ENCODE data around the gene ARHGEF17.

The ARHGEF17 gene

DNA sequence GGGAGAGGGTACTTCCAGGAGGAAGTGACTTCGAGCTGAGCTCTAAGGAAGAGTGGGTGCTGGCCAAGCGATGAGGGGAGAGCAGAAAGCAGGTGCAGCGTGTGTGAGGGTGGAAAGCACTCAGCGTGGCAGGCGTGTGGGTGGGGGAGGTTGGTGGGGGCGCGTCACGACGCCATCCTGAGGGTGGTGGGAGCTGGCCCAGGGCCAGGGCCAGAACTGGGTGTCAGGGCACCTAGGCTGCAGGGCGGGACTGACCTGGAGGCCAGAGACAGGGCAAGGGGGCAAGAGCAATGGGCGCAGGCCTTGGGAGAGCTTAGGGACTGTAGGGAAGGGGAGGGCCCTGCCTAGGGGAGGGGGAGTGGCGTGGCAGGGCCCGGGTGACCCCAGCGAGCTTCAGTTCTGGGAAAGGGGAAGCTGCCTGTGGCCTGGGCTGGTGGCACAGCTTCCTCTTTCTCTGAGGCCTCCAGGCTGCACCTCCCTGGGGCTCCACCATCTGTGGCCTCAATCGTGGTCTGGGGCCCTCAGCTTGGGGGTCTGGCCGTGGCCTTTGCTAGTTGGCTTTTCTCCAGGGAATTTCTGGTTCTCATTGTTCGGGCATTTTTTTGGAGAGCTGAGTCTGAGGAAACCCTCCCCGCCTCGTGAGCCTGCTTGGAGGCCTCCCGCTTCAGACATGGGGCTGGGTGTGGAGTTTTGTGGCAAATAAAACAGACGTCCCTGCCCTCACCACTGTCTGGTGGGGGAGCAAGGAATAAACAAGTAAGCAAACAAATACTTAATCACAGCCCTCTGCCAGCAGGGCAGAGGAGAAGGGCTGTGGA is 77.0 kb downstream of the ARHGEF17 start:
- no peak for DNase-seq

DNA sequence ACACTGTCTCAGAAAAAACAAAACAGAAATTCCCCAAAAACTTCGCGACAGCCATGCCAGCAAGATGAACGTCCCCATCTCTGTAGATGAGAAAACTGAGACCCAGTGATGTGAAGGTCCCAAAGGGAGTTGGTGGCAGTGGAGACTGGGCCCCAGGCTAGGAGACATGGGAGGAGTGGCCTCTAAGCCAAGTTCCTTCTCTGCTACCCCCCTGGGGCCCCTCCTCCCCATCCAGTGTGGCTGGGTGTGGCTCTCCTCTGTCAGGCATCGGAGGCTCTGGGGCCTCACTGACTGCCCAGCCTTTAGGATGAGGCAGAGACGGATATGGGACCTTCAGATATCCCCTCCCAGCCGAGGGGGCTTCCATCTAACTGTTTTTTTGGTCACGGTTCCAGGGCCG is 77.9 kb downstream of the ARHGEF17 start:
- no peak for DNase-seq

DNA sequence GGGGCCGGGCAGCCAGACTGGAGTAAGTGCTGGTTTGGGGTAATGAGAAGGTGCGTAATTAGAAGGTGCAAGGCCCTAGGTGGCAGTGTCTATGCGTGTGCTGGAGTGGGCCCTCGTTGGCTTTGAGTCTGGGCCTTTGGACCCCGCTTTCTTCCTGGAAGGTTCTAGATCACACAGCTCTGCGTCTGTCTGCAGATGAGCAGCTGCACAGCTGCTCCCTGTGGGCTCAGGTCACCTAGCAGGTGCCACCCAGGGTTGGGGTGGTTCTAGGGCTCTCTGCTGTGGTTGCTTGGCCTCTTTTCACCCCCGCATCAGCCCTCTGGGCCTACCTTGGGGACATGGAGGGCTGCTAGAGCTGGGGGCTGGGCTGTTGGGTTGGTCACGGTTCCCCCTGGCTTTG is 78.5 kb downstream of the ARHGEF17 start:
- DNase-seq, result no peak

DNA sequence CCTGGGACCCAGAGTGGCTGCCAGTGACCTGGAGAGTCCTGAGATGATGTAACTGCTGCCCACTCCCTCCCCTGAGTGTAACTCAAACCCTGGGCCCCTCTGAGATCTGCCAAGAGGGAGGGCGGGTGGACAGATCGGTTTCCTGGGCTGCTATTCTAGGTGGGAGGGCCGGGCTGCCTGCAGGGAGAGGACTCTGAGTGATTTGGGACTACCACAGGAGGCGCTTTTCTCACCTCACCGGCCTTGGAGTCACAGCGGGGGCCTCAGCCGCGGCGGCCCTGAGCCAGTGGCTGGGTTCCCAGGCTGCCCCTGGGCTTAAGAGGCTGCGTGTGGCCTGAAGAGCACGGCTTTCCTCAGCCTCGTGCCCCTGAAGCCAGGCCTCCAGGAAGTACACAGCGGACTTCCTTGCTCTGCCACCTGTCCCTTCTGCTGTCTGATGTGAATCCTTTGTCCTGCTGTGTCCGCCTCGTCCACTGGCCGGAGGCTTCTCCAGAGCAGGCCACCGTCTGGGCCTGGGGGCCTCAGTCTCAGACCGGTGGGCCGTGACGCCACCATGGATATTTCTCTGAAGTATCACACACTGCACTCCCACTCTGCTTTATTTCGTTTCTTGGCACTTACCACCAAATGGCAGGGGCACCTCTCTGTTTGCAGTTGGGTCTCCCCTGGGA is 79.7 kb downstream of the ARHGEF17 start:
- DNase-seq, result no peak

DNA sequence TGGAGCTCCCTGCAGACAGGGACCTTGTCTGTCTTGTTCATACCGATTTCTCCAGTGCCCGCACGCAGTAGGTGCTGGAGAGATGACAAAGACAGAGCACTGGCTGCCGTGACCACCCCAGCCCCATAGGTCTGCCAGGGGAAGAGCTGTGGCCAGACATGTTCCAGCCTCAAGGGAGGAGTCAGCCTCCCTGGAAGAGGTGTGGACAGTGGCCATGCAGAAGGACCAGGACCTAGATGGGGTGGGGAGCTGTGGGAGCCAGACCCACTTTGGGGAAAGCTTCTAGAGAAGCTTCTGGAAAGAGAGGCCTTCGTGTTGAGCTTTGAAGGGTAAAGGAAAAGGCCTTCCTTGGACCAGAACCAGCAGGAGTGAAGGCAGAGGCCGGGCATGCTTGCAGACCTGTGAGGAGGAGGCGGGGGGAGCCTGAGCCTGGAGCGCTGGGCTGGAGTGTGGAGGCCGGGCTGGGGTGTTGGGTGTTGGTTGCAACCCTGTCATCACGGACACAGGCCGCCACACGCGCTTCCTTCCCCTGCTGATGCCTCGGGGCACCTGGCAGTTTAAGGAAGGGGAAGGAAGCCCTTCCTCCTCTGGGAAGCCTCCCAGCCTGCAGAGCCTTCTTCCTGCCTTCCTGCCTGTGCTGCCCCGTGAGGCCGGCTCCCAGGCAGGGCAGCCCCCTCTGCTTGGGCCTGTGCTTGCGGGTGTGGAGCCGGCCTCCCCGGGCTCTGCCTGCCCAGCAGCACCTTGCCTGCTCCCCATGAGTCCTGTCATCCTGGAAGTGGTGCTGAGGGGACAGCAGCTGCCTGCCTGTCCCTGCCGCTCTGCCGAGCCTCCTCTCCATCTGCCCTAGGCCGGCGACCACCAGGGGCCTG is 80.4 kb downstream of the ARHGEF17 start:
- DNase-seq, result no peak

DNA sequence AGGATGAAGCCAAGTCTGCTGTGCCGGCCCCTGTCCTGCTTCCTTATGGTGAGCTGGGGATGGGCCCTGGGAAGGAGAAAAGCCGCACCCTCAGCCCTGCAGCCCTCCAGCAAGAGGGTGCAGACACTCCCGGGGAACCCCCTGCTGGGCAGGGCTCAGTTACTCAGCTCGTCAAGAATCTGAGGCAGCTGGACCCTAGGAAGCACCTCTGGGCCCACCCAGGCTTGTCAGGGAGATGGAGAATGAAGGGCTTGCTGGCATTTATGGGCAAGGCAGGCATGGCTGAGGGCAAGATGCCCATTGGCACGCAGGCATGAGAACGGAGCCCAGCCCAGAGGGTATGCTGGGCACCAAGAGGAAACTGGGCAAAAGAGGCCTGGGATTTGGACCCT is 81.1 kb downstream of the ARHGEF17 start:
- DNase-seq, result no peak

DNA sequence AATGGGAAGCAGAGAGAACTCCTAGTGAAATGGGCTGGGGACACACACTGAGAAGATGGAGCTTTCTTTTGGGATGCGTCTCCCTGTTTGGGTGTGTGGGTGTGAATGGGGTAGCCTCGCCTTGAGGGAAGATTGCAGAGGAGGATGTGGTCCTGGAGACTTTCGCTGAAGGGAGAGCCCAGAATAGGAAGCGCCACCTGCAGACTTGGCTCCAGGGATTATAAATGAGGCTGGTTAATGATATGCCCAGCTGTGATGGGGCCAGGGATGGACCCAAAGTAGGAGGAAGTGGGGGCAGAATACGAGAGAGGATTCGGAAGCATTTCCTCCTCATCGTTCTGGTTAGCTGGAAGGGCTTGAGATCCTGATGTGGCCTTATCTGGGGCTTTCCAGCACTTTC is 81.8 kb downstream of the ARHGEF17 start:
- DNase-seq, result no peak

DNA sequence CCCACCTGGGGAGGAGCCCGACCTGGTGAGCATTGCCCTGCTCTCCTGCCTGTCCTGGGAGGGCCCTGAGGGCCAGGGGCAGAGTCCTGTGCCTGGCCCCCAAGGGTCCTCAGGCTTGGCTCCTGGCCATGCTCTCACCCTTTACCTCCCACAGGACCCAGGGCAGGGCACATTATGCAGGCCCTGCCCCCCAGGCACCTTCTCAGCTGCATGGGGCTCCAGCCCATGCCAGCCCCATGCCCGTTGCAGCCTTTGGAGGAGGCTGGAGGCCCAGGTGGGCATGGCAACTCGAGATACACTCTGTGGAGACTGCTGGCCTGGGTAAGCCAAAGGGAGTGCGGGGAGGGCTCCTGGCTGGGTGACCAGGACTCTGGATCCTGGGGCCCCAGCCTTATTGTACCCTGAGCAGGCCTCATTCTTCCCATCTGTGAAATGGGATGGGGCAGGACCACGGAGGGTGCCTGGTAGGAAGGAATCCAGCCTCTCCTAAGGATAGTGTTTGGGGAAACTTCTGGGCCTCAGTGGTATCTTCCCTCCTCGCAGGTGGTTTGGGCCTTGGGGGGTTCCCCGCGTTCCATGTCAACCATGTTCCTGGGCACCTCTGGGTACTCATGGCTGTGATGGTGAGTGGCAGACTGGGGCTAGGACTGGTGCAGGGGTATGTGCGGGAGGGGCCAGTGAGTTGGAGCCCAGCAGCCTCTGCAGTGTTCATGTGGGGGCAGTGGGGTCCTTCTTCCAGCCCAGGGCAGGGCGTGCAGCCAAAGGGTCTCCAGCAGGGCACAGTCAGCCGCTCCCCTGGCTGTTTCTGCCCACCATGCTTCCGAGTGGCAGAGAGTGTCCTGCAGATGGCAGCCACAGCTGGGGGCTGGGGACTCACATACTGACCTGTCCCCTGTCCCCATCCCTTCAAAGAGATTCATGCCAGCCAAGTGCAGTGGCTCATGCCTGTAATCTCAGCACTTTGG is 82.8 kb downstream of the ARHGEF17 start:
- no peak for DNase-seq

DNA sequence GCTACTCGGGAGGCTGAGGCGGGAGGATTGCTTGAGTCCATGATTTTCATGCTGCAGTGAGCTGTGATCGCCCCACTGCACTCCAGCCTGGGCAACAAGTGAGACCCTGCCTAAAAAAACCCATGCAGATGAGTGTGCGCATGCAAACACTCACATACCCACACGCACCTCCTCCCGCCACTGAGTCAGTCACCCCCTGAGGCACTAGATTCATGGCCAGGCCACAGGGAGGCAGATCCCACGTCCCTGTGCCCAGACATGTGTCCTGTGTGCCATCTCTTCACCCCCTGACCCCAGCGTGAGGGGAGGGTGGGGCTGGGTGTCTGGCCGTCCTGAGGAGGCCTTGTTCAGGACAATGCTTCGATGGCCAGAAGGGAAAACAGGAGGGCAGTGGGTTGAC is 83.6 kb downstream of the ARHGEF17 start:
- DNase-seq, result no peak

DNA sequence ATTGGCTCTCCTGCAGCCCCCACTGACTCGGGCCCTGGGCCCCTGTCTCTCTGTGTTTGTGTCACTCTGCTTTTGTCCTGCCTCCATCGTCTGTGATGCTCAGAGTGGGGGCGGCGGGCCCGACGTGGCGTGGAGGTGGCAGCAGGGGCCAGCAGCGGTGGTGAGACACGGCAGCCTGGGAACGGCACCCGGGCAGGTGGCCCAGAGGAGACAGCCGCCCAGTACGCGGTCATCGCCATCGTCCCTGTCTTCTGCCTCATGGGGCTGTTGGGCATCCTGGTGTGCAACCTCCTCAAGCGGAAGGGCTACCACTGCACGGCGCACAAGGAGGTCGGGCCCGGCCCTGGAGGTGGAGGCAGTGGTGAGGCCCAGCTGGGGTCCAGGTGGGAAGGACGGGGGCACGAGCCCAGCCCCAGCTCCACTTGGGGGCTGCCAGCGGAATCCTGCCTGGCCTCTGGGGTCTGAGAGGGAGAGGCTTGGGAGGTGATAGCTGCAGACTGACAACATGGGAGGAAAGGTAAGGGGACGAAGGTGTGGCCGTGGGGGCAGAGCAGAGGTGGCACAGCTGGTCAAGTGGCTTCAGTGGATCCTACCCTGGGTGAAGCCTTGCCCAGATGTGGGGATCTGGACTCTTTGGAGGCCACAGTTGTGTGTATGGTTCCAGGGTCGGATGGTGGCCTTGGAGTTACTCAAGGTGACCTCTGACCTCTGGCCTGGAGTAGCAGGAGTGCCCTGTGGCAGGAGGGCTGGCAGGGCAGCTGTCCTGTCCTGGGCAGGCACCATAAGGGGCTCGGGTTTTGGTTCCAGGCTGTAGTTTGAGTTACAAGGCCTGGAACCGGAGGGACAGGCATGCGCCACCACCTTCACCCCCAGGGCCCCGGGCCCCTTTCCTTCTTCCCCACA is 84.3 kb downstream of the ARHGEF17 start:
- no peak for DNase-seq

DNA sequence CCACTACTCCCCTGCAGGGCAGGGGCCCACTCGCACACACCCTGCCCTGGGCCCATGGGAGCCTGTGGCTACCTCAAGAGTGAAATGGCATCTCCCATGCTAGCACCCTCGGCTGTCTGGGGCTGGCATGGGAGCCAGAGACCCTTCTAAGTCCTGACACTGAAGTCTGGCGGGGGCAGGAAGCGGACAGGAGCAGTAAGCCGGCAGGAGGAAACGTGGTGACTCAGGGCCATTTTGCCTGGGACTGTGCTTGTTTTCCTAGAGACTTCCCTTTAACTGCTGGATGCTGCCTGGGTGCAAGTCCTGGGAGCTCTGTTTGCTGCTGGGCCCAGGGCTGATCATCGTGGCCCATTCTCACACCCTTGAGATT is 84.9 kb downstream of the ARHGEF17 start:
- DNase-seq, result no peak

DNA sequence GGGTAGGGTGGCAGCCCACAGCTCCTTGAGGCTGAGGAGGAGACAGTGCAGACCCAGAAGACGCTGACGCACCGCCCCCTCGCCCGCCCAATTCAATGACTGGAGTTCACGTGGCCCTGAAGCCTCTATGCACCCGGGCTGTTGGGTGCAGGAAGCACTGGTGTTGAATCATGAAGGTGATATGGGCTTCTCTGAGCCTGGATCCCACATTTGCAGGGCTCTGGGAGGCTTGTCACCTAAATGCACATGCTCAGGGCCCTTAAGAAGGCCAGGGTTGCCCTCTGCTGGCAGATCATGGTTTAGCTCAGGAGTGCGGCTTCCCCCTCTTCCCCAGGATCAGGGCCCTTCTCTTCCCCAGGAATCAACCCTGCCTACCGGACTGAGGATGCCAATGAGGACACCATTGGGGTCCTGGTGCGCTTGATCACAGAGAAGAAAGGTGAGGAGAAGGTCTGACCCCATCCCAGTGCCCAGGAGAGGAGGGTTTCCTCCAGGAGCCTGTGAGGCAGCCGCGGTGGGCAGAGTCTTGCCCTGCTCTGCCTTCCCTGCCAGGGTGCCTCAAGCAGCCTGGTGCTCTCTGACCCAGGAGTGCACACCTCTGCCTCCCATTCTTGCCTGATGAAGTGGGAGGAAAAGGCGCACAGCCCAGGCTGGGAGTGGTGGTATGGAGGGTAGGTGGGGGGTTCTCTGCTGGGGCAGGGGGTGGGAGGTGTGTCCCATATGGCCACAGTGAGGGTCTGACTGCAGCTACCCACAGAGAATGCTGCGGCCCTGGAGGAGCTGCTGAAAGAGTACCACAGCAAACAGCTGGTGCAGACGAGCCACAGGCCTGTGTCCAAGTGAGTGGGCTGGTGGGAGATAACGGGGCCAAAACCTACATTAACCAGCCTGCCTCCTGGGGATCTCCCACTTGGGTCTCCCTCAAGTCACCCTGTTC is 85.7 kb downstream of the ARHGEF17 start:
- DNase-seq, result peak; percentile 53

DNA sequence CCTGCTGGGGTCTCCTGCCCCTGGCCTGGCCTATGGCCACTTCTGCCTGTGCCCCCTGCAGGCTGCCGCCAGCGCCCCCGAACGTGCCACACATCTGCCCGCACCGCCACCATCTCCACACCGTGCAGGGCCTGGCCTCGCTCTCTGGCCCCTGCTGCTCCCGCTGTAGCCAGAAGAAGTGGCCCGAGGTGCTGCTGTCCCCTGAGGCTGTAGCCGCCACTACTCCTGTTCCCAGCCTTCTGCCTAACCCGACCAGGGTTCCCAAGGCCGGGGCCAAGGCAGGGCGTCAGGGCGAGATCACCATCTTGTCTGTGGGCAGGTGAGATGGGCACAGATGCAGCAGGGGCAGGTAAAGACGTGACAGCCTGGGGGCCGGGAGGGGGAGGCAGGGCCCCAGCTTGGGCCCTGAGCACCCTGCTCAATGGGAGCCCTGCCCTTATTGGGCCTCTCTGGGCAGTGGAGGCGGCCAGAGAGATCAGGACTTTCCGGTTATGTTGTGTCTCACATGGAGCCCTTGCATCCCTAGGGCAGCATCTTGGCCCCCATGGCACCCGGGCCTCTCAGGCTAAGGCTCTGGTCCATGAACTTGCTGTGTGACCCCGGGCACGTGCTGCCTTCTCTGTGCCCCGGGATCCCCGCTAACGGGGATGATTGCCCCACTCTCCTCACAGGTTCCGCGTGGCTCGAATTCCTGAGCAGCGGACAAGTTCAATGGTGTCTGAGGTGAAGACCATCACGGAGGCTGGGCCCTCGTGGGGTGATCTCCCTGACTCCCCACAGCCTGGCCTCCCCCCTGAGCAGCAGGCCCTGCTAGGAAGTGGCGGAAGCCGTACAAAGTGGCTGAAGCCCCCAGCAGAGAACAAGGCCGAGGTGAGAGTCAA is 86.6 kb downstream of the ARHGEF17 start:
- DNase-seq, result no peak

DNA sequence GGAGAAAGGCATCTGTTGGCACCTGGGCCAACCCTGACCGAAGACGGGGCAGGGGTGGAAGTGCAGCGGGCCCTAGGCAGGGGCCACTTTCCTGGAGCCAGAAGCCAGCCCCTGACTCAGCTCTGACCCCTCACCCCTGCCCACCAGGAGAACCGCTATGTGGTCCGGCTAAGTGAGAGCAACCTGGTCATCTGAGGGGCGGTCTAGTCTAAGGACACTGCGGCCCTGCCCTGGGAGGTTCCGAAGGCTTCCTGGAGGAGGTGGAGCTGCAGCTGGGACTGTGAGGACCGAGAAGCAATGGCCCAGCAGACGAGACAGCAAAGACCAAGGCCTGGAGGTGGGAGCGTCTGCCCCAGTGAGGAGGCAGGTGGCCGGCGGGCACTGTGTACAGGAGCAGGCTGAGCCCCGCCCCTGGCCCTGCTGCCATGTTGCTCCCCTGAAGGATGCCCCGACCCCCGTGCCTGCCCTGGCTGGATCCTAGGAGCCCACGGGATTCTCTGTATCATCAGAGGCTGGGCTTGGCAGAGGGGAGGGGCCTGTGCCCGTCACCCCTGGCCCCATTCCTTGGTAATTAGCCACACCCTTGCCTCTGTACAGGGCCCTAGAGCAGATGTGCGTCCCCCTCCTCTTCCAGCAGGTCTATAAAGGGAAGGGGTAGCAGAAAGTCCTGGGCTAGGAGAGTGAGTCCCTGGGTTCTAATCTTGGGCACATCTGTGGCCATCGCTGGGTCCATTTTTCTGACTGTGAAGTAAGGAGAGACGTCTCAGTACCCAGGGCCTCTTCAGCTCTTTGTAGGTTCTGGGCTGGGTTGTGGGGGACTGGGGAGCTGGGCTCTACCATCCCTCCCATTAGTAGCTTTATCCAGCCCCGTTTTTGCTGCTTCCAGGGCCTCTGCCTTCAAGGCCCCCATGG is 87.5 kb downstream of the ARHGEF17 start:
- no peak for DNase-seq

DNA sequence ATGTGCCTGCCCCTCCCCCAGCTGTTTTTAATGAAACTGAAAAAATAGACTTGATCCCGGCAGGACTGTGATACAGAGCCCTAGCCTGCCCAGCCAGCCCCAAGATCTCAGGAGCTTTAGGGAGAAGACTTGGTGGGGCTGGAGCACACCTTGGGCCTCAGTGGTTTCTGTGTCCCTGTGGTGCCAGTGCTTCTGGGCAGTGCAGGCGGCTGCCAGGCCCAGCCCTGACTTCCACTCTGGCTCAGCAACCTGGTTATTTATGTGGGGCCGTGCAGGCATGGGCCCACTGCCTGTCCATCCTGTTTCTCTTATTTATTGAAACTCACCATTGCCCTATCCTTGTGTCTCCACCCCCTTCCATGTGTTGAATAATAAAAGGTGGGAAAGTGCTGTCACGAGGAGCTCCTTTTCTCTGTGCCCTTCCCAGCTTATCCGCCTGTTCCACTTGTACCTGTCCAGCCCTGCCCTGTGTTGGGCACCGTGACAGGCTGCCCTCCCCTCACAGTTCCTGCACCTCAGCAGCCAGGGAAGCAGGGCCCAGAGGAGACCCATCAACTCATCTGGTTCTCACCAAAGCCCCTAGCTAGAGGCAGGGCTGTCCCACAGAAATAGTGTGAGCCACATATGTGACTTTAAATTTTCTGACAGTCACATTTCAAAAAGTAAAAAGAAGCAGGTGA is 88.3 kb downstream of the ARHGEF17 start:
- DNase-seq, result no peak

DNA sequence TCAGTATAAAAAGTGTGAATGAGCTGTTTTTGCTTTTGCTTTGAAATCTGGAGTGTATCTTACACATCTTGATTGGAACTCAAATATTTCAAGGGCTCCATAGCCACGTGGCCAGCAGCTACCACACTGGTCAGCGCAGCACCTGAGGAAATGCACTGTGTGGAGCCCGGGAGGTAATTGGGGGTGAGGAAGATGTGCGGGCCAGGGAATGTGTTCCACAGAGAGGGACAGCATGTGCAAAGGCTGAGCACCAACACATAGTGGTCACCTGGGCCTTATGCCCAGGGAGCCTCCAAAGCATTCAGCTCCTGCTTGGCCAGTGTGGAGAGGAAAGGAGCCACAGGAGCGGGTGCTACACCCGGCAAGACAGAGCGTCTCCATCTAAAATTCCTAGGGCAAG is 88.9 kb downstream of the ARHGEF17 start:
- DNase-seq, result no peak

DNA sequence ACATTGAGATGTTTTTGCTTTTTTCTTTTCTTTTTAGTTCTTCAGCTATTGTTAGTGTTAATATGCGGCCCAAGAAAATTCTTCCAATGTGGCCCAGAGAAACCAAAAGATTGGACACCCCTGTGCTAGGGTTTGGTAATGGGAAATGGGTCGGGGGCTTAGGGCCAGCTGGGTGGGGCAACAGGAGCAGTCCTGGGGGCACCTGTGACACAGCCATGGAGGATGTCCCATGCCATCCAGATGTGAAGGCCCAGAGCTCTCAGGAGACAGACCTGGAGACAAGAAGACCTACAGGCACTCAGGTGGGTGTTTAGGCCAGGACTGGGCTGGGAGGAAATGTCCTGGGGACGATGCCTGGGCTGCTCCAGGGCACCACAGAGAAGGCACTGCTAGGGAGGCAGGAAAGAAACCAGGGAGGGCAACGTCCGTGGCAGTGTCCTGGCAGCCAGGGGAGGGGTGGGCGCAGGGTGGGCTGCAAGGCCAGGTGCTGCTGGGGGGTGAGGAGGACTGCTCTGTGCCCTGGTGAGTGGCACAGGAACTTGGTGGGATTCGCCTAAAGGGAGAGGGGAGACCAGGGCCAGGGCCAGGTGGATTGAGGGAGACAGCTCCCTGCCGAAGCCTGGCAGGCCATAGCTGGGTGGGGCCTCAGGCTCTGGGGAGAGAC is 89.5 kb downstream of the ARHGEF17 start:
- DNase-seq, result no peak

Measured in stimulated activated CD4-positive, alpha-beta T cell treated with anti-CD3 and anti-CD28 coated beads, Interleukin-12 subunit alpha, Interleukin-12 subunit beta, amount 100 ng/mL, for 4 hours (primary cell).